Colon (tissue), 2 donors: ENCODE results near the gene ITGAV.

Experiments
- FAIRE-seq: peaks from 2 replicates; lab custom pipeline; 2012; peaks lifted over from hg19 to GRCh38; lab: Jason Lieb, UNC
- donor health status: control.
- donor health status: control.

ITGAV gene

GRCh38 chr2:186670831-186671230, 81.0 kb downstream of the ITGAV start:
- no peak for FAIRE-seq

- no peak for FAIRE-seq
These were observed 85.5 kb downstream of the ITGAV start for GRCh38 chr2:186675380-186675779.

GRCh38 chr2:186683341-186683740, 93.5 kb downstream of the ITGAV start:
- FAIRE-seq: no peak

GRCh38 chr2:186687807-186688211, 98.0 kb downstream of the ITGAV start:
- FAIRE-seq: no peak

- no peak for FAIRE-seq
These were observed 99.0 kb downstream of the ITGAV start for GRCh38 chr2:186688813-186689212.

GRCh38 chr2:186690786-186691185, 100.9 kb downstream of the ITGAV start:
- no peak for FAIRE-seq

- no peak for FAIRE-seq
These were observed 101.4 kb downstream of the ITGAV start for GRCh38 chr2:186691231-186691630.

- FAIRE-seq: no peak
These were observed 102.0 kb downstream of the ITGAV start for GRCh38 chr2:186691900-186692299.

GRCh38 chr2:186693446-186693832, 103.6 kb downstream of the ITGAV start:
- FAIRE-seq: no peak

GRCh38 chr2:186695081-186695756, 105.4 kb downstream of the ITGAV start:
- no peak for FAIRE-seq

- FAIRE-seq: no peak
These were observed 106.4 kb downstream of the ITGAV start for GRCh38 chr2:186696290-186696689.

GRCh38 chr2:186696804-186697203, 106.9 kb downstream of the ITGAV start:
- FAIRE-seq: no peak

- FAIRE-seq: no peak
These were observed 107.7 kb downstream of the ITGAV start for GRCh38 chr2:186697536-186697935.

- FAIRE-seq: no peak
These were observed 109.9 kb downstream of the ITGAV start for GRCh38 chr2:186699742-186700141.

GRCh38 chr2:186702006-186702405, 112.2 kb downstream of the ITGAV start:
- FAIRE-seq: no peak

- FAIRE-seq: no peak
These were observed 112.6 kb downstream of the ITGAV start for GRCh38 chr2:186702501-186702900.

- no peak for FAIRE-seq
These were observed 115.0 kb downstream of the ITGAV start for GRCh38 chr2:186704897-186705296.

GRCh38 chr2:186709529-186710450, 119.9 kb downstream of the ITGAV start:
- FAIRE-seq: no peak

GRCh38 chr2:186713691-186714090, 123.8 kb downstream of the ITGAV start:
- no peak for FAIRE-seq

- FAIRE-seq: no peak
These were observed 124.8 kb downstream of the ITGAV start for GRCh38 chr2:186714611-186715010.

- no peak for FAIRE-seq
These were observed 126.1 kb downstream of the ITGAV start for GRCh38 chr2:186716004-186716403.

GRCh38 chr2:186716899-186717298, 127.0 kb downstream of the ITGAV start:
- FAIRE-seq: no peak

- FAIRE-seq: no peak
These were observed 127.6 kb downstream of the ITGAV start for GRCh38 chr2:186717320-186718007.
